K562 (cell line): Measurements from ENCODE around the gene CTDSPL2. TPM values are rescaled to one million over a fixed set of nuclear protein-coding genes. Genes with fewer than 3 reads are reported as not detected.

Source experiments
- ARID3B ChIP-seq: fragments of 250-450 bp; sonication (Bioruptor Pico); IDR thresholded peaks from 2 replicates; pipeline ENCODE4 v1.4.0; 2020; ENCODE audit warnings: borderline replicate concordance
- BRF1 ChIP-seq: IDR thresholded peaks from 3 replicates; pipeline ENCODE4 v1.6.1; 2011; ENCODE audit warnings: borderline replicate concordance, mild to moderate bottlenecking; ENCODE audit not compliant: insufficient read length; ENCODE audit errors: extremely low read depth
- COPS2 ChIP-seq: fragments of 450-650 bp; conservative IDR thresholded peaks from 2 replicates; pipeline ENCODE4 v1.6.1; 2016; ENCODE audit warnings: mild to moderate bottlenecking, moderate library complexity
- E4F1 ChIP-seq: fragments of 250-450 bp; sonication (Bioruptor Pico); IDR thresholded peaks from 2 replicates; pipeline ENCODE4 v1.5.0; 2021; ENCODE audit warnings: mild to moderate bottlenecking, borderline replicate concordance
- ELF1 ChIP-seq: fragments of 200-800 bp; sonication (Bioruptor generic); IDR thresholded peaks from 2 replicates; pipeline ENCODE4 v1.6.1; 2016; ENCODE audit warnings: missing genetic modification characterization, missing compliant biosample characterization
- ESRRB ChIP-seq: fragments of 250-450 bp; sonication (Bioruptor Pico); IDR thresholded peaks from 2 replicates; pipeline ENCODE4 v1.5.0; 2020; ENCODE audit warnings: mild to moderate bottlenecking, moderate library complexity, borderline replicate concordance
- ETV6 ChIP-seq, 3 experiments: fragments of 150-350 bp in 1 of 3; sonication (generic) in 1 of 3; formaldehyde crosslinking in 1 of 3; IDR thresholded peaks; 2 replicates each; pipeline versions ENCODE4 v1.6.1 to v1.8.0; 2014 to 2022; ENCODE audit warnings: borderline replicate concordance in 2 of 3, low read depth in 2 of 3, antibody characterized with exemption in 1 of 3, low read length in 1 of 3, mild to moderate bottlenecking in 1 of 3, missing genetic modification reagents in 1 of 3
- HNRNPH1 ChIP-seq: fragments of 200-400 bp; formaldehyde crosslinking; optimal IDR thresholded peaks from 2 replicates; pipeline ENCODE3; 2017; ENCODE audit warnings: low read depth, mild to moderate bottlenecking, low read length, moderate library complexity
- HOXB6 ChIP-seq: fragments of 250-450 bp; sonication (Bioruptor Pico); IDR thresholded peaks from 2 replicates; pipeline ENCODE4 v1.5.1; 2022; ENCODE audit warnings: mild to moderate bottlenecking, borderline replicate concordance
- MAX ChIP-seq: sonication (generic); formaldehyde crosslinking; IDR thresholded peaks from 2 replicates; pipeline ENCODE4 v1.9.0; 2022; ENCODE audit warnings: mild to moderate bottlenecking, missing genetic modification reagents
- MNT ChIP-seq, 2 experiments: fragments of 450-650 bp; conservative IDR thresholded peaks; 2 replicates each; pipeline ENCODE4 v1.6.1; 2017; ENCODE audit warnings: mild to moderate bottlenecking in 2 of 2, moderate library complexity in 2 of 2
- PHB ChIP-seq: fragments of 250-450 bp; sonication (Bioruptor Pico); IDR thresholded peaks from 2 replicates; pipeline ENCODE4 v1.5.0; 2021
- PPARD ChIP-seq: fragments of 250-450 bp; sonication (Bioruptor Pico); IDR thresholded peaks from 2 replicates; pipeline ENCODE4 v1.8.0; 2022; ENCODE audit warnings: inconsistent platforms, mild to moderate bottlenecking, moderate library complexity
- SRSF1 ChIP-seq: fragments of 200-400 bp; formaldehyde crosslinking; IDR thresholded peaks from 2 replicates; pipeline ENCODE4 v1.6.1; 2017; ENCODE audit warnings: mild to moderate bottlenecking, low read depth, low read length, moderate library complexity
- SRSF3 ChIP-seq: fragments of 200-400 bp; formaldehyde crosslinking; IDR thresholded peaks from 2 replicates; pipeline ENCODE4 v1.6.1; 2016; ENCODE audit warnings: mild to moderate bottlenecking, low read length, moderate library complexity; ENCODE audit not compliant: insufficient read depth
- ZBTB17 ChIP-seq: fragments of 450-650 bp; formaldehyde crosslinking; IDR thresholded peaks from 2 replicates; pipeline ENCODE4 v1.4.0; 2020; ENCODE audit warnings: mild to moderate bottlenecking
- ZC3H8 ChIP-seq: fragments of 450-650 bp; IDR thresholded peaks from 2 replicates; pipeline ENCODE4 v1.6.1; 2017
- ZNF511 ChIP-seq: sonication (generic); formaldehyde crosslinking; IDR thresholded peaks from 2 replicates; pipeline ENCODE4 v1.8.0; 2022; ENCODE audit warnings: mild to moderate bottlenecking, missing genetic modification reagents
- ZNF586 ChIP-seq: fragments of 450-650 bp; formaldehyde crosslinking; conservative IDR thresholded peaks from 2 replicates; pipeline ENCODE4 v1.4.0; 2020; ENCODE audit warnings: mild to moderate bottlenecking, moderate library complexity
- polyA plus RNA-seq, 8 experiments: library from polyadenylated mRNA; depleted of rRNA in 4 of 8; stranded (reverse) in 5 of 8; unstranded in 3 of 8; fragments of >200 nt; fragmentation: Nextera tagmentation in 2 of 8; fragmentation: Illumina TruSeq in 1 of 8; extraction: Ambion mirVana in 2 of 8; extraction: Trizol in 1 of 8; gene quantifications; 2 replicates each; pipeline versions ENCODE4 v1.2.1 to v1.2.3, GENCODE V29; 2011 to 2014; ENCODE audit warnings: inconsistent platforms in 1 of 8, missing spikeins in 1 of 8
- total RNA-seq, 7 experiments: library from RNA; depleted of rRNA in 6 of 7; stranded (reverse); fragments of >200 nt in 6 of 7; fragmentation: Illumina TruSeq in 2 of 7; extraction: Trizol in 2 of 7; gene quantifications; 2 replicates each; pipeline versions ENCODE4 v1.2.1 to v1.2.3, GENCODE V29; 2011 to 2021; ENCODE audit warnings: low replicate concordance in 1 of 7

Gene CTDSPL2
- total and polyA plus RNA-seq, 9 of the 15 experiments (the other 6 are each of a cell fraction or from before 2014, with no cell fraction given), result 16.8 to 79.0 (median 53.1) TPM

GRCh38 chr15:44427756-44428724 lies 611 bp downstream of the CTDSPL2 start (continued):
- TF ChIP-seq ARID3B (CRISPR knock-in tag) (no peak), ZBTB17 (CRISPR knock-in tag) (no peak), ELF1 (tag) (no peak), ZNF511 (CRISPR knock-in tag) (0 out of 2 replicates have a peak, but pooled peaks have one; percentile 28), MNT (conservative IDR thresholded peaks at IDR 0.05) (peak in 1 of 2 experiments; percentile 26; a peak in 2 of 4 replicates), SRSF1 (no peak), ZNF586 (CRISPR knock-in tag) (no peak), PHB (CRISPR knock-in tag) (0 out of 2 replicates have a peak, but pooled peaks have one; percentile 42), ZC3H8 (no peak), MAX (CRISPR knock-in tag) (peak; percentile 43; the same call in 1 of the 2 replicates), HNRNPH1 (no peak), ESRRB (CRISPR knock-in tag) (no peak), E4F1 (no peak), COPS2 (no peak), SRSF3 (0 out of 2 replicates have a peak, but pooled peaks have one; percentile 69), BRF1 (no peak), PPARD (CRISPR knock-in tag) (no peak), ETV6 (IDR thresholded peaks at IDR 0.05; ENCODE audit: borderline replicate concordance in 1 of 2, low read depth in 2 of 2, low read length in 1 of 2) (no peak), ETV6 (CRISPR knock-in tag; IDR thresholded peaks at IDR 0.05; ENCODE audit: borderline replicate concordance) (no peak), HOXB6 (CRISPR knock-in tag) (no peak)
